ENCODE measurements around the gene ZNF268. TPM values are rescaled to one million over a fixed set of nuclear protein-coding genes. Genes with fewer than 3 reads are reported as not detected.

The ZNF268 gene
- 9.2 to 17.8 TPM (median 10.1 TPM) in 5 replicates for total RNA-seq (2022; extraction: Qiagen RNA extraction; ENCODE audit: low read depth)

GRCh38 chr12:133181238-133181959, at the start of gene ZNF268:
TSS of gene ZNF268 (plus strand) at chr12:133181495. CDS start at chr12:133181998, 503 bp downstream.

DNA sequence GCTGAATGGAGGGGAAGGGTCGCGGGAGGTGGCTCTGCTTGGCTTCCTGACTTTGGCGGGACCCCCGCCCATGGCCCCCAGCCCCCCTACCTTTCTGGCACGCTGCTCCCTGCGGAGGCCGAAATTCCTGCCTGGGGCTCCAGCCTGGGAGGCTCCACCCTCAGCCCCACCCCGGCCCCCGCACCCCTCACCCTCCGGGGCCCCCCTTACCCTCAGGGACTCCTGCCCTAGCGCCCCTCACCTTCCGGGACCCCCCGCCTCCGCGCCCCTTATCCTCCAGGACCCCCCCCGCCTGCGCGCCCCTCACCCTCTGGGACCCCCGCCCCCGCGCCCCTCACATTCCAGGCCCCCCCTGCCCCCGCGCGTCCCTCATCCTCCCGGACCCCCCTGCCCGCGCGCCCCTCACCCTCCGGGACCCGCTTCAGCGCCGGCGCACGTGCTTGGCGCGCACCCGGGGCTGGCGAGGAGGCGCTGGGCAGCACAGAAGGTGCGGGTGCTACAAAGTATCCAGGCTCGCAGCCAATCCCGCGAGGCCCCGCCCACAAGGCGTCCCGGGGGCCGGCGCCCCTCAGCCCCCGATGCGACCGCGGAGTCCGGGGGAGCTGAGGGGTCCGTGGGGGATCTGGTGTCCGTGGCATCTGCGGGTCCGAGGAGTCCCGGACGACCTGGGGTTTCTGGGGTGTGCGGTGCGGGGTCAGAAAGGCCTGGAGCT, 54.3 kb downstream of the ZNF268 start, which contains the start of gene ANHX:
Gene ANHX, minus strand, starts transcription at position 477 of the 712 bp plus-strand sequence. CDS start 1,521 bp downstream, outside the sequence.

Other genes starting within 250 kb of the ZNF268 start
- gene ZNF605, start 225.2 kb upstream of the ZNF268 start, total RNA-seq (2022; extraction: Qiagen RNA extraction; ENCODE audit: low read depth), result 2.3 to 3.3 TPM (median 2.9 TPM) in 5 replicates
- 7.0 to 11.3 TPM (median 8.5 TPM) in 5 replicates for gene ZNF26, start 195.1 kb upstream of the ZNF268 start, total RNA-seq (2022; extraction: Qiagen RNA extraction; ENCODE audit: low read depth)
- 10.7 to 15.8 TPM (median 13.4 TPM) in 5 replicates for gene ZNF84, start 144.0 kb upstream of the ZNF268 start, total RNA-seq (2022; extraction: Qiagen RNA extraction; ENCODE audit: low read depth)
- 8.7 to 10.2 TPM (median 9.2 TPM) in 5 replicates for gene ZNF140, start 100.6 kb upstream of the ZNF268 start, total RNA-seq (2022; extraction: Qiagen RNA extraction; ENCODE audit: low read depth)
- 0.21 to 0.44 TPM (median 0.42 TPM) in 5 replicates for gene ZNF891, start 51.2 kb upstream of the ZNF268 start, total RNA-seq (2022; extraction: Qiagen RNA extraction; ENCODE audit: low read depth)
- gene ZNF10, start 50.9 kb upstream of the ZNF268 start, total RNA-seq (2022; extraction: Qiagen RNA extraction; ENCODE audit: low read depth), result 0.81 to 2.2 TPM (median 1.0 TPM) in 5 replicates
- not detected in 5 replicates for gene ANHX, start 54.4 kb downstream of the ZNF268 start, total RNA-seq (2022; extraction: Qiagen RNA extraction; ENCODE audit: low read depth)

Measured in A549 treated with RU486 at 1 μM for 4 hours (cell line).